ENCODE data around the gene GTPBP1. TPM values are rescaled to one million over a fixed set of nuclear protein-coding genes. Genes with fewer than 3 reads are reported as not detected.

The GTPBP1 gene
- total RNA-seq, 1 experiment from 2014 or later, result 19.3 TPM

GRCh38 chr22:38735465-38736256 is 29.9 kb downstream of the GTPBP1 start:
- no peak for DNase-seq (ENCODE audit: low read depth)

GRCh38 chr22:38736257-38736570 is 30.5 kb downstream of the GTPBP1 start:
- in situ Hi-C loops (cut with HindIII; ENCODE audit: low pct_unique_long_range_greater_than_20kb, low sequenced_read_pairs), result no loop called here
- no peak for DNase-seq (ENCODE audit: low read depth)

More at GRCh38 chr22:38735465-38736256, 29.9 kb downstream of the GTPBP1 start:
- in situ Hi-C loops (cut with HindIII; ENCODE audit: low pct_unique_long_range_greater_than_20kb, low sequenced_read_pairs), result no loop called here

DNA sequence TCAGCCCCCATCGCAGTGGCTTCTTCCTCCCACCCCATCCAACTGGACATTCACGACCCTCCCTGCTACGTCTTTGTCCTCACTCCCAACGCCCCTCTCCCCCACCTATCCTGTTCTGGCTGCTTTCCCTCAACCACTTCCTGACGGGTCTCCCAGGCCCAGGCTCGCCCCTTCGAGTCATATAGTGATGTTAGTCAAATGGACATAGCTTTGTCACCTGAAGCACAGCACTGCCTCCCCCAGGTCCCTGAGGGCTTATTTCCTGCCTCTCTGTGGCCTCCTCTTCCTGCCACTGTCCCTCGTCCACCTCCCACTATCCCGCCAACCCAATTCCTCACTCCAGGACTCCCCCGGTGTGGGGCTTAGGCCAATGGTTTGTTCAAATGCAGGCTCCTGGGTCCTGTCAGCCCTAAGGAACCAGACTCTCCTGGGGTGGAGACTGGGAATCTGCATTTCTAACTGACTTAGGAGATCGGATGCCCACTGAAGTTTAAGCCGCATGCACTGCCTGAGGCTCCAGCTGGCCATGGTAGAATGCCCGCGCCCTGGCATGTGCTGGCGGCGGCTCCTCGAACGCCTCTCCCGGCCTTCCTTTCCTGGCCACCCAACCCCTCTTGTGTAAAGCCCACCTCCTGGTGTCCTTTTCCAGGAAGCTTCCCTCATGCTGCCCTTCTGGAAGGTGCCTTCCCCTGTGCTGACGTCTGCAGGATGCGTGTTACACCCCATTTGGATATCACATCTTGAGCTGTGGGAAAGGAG is 31.7 kb downstream of the GTPBP1 start:
- in situ Hi-C loops (cut with HindIII; ENCODE audit: low pct_unique_long_range_greater_than_20kb, low sequenced_read_pairs), result no loop called here
- DNase-seq (ENCODE audit: low read depth), result no peak

GRCh38 chr22:38738475-38739070 is 32.8 kb downstream of the GTPBP1 start:
- no peak for DNase-seq (ENCODE audit: low read depth)
- in situ Hi-C loops (cut with HindIII; ENCODE audit: low pct_unique_long_range_greater_than_20kb, low sequenced_read_pairs), result no loop called here

DNA sequence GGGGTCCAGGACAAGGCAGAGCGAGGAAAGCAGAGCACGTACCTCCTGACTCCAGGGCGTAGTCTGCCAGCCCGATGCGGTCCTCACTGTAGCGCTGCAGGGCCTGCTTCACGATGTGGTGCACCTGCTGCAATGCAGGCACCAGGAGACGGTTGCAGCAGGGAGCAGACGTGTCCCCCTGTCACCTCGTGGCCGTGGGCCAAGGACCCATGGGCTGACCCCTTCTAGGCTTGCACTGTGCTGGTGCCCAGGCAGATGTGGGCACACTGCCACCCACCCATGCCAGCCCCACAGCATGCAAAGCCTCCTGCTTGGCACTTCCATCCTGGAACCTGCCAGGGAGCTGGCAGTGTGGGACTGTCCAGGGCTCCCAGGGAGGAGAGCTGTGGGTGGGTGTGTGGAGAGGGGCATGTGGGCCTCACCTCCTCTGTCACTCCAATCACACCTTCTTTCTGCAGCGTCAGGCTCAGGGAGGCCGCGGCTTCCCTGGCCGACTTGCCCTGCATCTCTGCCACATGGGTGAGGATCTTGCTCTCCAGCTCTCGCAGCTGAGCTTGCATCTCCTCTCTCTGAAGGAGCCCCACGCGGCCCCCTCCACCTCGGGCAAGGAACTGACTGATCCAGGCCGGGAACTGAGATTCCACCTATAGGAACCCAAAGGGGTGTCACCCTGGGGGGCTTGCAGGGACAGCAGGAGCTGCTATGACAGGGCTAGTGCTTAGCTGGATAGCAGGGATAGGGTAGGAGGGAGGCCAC is 33.7 kb downstream of the GTPBP1 start:
- in situ Hi-C loops (cut with HindIII; ENCODE audit: low pct_unique_long_range_greater_than_20kb, low sequenced_read_pairs), result no loop called here
- DNase-seq (ENCODE audit: low read depth), result no peak

DNA sequence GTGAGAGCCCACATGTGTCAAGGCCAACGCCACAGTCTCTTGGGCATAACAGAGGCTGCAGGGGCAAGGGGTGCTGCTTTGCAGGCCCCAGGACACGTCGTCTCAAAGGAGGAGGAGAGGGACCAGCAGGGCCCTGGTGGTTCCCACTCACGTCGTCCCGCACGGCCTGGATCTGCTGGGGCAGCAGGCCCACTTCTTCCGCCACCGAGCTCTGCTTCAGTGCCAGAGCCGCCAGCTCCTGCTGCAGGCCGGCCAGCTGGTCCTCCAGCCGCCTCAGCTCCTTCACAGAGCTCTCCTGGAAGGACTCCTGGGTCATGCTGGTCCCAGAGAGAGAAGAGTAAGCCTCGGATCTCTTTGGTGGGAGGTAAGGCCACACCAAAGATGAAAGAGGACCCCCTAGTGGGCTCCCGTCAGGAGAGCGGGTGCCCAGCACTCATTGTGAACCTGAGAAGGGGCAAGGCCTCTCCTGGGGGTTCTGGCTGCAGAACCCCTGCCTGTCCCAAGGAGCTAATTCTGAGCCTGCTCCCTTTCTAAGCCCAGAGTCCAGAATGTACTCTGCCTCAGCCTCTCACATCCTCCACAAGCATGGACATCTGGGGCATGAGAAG is 34.5 kb downstream of the GTPBP1 start:
- in situ Hi-C loops (cut with HindIII; ENCODE audit: low pct_unique_long_range_greater_than_20kb, low sequenced_read_pairs), result no loop called here
- no peak for DNase-seq (ENCODE audit: low read depth)

DNA sequence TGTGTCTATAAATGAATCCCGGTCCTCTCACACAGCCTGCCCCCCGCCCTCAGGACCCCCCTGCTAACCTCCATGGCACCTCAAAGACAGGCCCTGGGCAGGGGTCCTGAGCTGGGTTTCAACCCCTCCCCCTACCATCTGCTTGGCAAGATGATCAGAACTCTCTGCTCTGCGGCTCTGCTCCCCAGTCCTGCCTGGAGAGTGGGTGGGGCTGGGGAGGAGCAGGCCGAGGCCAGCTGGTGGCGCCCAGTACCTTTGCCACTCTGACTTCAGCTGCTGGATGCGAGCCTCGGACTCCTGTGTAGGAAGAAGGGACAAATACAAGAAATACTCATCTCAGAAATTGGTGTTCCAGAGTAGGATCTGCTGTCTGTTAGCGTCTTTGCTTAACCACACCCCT is 35.0 kb downstream of the GTPBP1 start:
- in situ Hi-C loops (cut with HindIII; ENCODE audit: low pct_unique_long_range_greater_than_20kb, low sequenced_read_pairs), result no loop called here
- no peak for DNase-seq (ENCODE audit: low read depth)

- DNase-seq (ENCODE audit: low read depth), result no peak
- in situ Hi-C loops (cut with HindIII; ENCODE audit: low pct_unique_long_range_greater_than_20kb, low sequenced_read_pairs), result no loop called here
These were observed 35.4 kb downstream of the GTPBP1 start for GRCh38 chr22:38741166-38741565.

- in situ Hi-C loops (cut with HindIII; ENCODE audit: low pct_unique_long_range_greater_than_20kb, low sequenced_read_pairs), result no loop called here
- DNase-seq (ENCODE audit: low read depth), result no peak
These were observed 35.8 kb downstream of the GTPBP1 start for GRCh38 chr22:38741576-38741975.

- in situ Hi-C loops (cut with HindIII; ENCODE audit: low pct_unique_long_range_greater_than_20kb, low sequenced_read_pairs), result no loop called here
- no peak for DNase-seq (ENCODE audit: low read depth)
These were observed 36.6 kb downstream of the GTPBP1 start for GRCh38 chr22:38742176-38742942.

GRCh38 chr22:38744981-38745380 is 39.2 kb downstream of the GTPBP1 start:
- in situ Hi-C loops (cut with HindIII; ENCODE audit: low pct_unique_long_range_greater_than_20kb, low sequenced_read_pairs), result no loop called here
- no peak for DNase-seq (ENCODE audit: low read depth)

DNA sequence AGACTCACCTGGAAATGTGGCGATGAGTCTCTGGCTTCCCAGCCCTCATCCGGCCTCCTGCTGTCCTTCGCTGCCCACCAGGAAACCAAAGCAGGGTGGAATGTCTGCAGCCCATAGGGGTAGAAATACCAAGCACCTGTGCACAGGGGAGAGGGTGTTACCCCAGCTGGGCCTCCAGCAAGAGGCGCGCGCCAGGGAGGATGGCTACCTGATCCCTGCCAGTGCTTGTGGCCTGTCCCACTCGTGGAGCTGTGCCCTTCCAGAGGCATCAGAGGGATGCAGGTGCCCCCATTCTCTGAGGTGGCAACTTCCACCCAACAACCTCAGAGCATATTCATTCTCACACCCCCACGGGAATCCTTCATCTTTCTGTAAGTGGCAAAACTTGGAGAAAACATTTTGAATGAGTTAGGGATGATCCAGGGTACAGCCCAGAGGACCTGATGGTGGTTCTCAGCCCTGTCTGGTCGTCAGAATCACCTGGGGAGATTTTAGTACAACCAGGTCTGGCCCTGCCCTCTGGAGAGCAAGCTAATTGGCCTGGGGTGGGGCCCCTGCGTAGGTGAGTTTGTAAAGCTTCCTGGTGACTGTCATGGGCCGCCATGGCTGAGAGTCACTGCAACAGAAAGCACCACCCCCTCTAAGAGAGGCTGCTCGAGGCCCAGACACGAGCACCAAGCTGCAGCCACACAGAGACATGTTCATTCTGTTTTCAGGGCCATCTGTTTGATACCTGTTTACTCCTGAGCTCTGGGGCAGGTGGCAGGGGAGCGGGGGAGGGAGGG is 40.1 kb downstream of the GTPBP1 start:
- in situ Hi-C loops (cut with HindIII; ENCODE audit: low pct_unique_long_range_greater_than_20kb, low sequenced_read_pairs), result no loop called here
- DNase-seq (ENCODE audit: low read depth), result no peak

- no peak for DNase-seq (ENCODE audit: low read depth)
- in situ Hi-C loops (cut with HindIII; ENCODE audit: low pct_unique_long_range_greater_than_20kb, low sequenced_read_pairs), result no loop called here
These were observed 42.9 kb downstream of the GTPBP1 start for GRCh38 chr22:38748487-38749136.

- in situ Hi-C loops (cut with HindIII; ENCODE audit: low pct_unique_long_range_greater_than_20kb, low sequenced_read_pairs), result no loop called here
- no peak for DNase-seq (ENCODE audit: low read depth)
These were observed 44.4 kb downstream of the GTPBP1 start for GRCh38 chr22:38750104-38750503.

GRCh38 chr22:38750638-38751037 is 44.9 kb downstream of the GTPBP1 start:
- DNase-seq (ENCODE audit: low read depth), result no peak
- in situ Hi-C loops (cut with HindIII; ENCODE audit: low pct_unique_long_range_greater_than_20kb, low sequenced_read_pairs), result no loop called here

DNA sequence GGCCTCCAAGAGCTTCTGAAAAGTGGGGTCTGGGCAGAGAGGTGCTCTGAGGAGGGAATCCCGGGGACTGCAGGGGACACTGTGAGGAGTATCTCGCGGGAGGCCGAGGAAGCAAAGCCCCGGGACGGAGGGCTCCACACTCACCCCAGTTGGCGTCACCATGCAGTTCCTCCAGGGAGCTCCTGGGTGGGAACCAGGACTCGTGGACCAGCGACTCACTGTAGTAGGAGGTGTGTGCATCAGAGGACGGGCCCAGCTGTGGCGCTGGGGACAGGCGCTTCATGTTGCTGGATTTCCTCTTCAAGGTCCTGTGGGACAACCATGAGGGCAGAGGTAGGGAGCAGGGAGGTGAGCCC is 45.3 kb downstream of the GTPBP1 start:
- in situ Hi-C loops (cut with HindIII; ENCODE audit: low pct_unique_long_range_greater_than_20kb, low sequenced_read_pairs), result no loop called here

More for the DNA sequence above, 45.3 kb downstream of the GTPBP1 start:
- no peak for DNase-seq (ENCODE audit: low read depth)
